Suprapubic skin (tissue), 4 donors: ENCODE results near the gene FEM1C.

Experiments
- EP300 ChIP-seq: sonication (generic); formaldehyde crosslinking; IDR thresholded peaks from one replicate; pipeline ENCODE4 v1.6.1; 2017; ENCODE audit warnings: antibody characterized with exemption
- POLR2A ChIP-seq, 2 donors: fragments of 450-650 bp; IDR thresholded peaks; one replicate each; pipeline ENCODE4 v1.6.1; 2017; ENCODE audit warnings: antibody characterized with exemption in 2 of 2, mild to moderate bottlenecking in 2 of 2, moderate library complexity in 2 of 2
- POLR2AphosphoS5 ChIP-seq, 3 donors: sonication (generic); formaldehyde crosslinking; IDR thresholded peaks; one replicate each; pipeline ENCODE4 v1.6.1; 2017; ENCODE audit warnings: antibody characterized with exemption in 3 of 3
- TF ChIP-seq, protein P1 (sequence below), 2 donors: fragments of 200-600 bp in 1 of 2; fragments of 450-650 bp in 1 of 2; sonication (generic) in 1 of 2; IDR thresholded peaks; one replicate each; pipeline ENCODE4 v1.5.1; 2016 to 2019; ENCODE audit warnings: antibody characterized with exemption in 2 of 2, mild to moderate bottlenecking in 1 of 2, moderate library complexity in 1 of 2

DNA sequence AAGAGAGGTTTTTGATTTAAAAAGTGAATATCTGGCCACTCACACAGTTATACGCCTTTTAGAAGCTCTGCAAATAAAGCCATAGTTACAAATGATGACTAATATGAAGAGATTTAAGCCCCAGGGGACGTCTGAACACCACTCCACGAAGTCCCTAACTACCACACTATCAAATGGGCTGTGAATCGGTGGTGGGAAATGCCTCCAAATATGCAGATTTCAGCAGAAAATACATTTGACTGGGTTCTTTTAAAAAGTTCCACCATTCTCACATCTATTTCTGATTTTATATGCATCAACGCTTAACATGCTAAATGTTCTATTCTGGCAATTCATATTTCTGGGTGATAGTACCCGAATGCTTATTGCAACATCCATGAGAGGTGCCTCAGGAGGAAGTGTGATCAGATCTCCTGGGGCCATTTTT lies 35.2 kb upstream of the FEM1C start:
- TF ChIP-seq POLR2A (IDR thresholded peaks at IDR 0.05) (no peak), POLR2AphosphoS5 (IDR thresholded peaks at IDR 0.05) (no peak), EP300 (no peak)
- TF ChIP-seq, protein P1, sequence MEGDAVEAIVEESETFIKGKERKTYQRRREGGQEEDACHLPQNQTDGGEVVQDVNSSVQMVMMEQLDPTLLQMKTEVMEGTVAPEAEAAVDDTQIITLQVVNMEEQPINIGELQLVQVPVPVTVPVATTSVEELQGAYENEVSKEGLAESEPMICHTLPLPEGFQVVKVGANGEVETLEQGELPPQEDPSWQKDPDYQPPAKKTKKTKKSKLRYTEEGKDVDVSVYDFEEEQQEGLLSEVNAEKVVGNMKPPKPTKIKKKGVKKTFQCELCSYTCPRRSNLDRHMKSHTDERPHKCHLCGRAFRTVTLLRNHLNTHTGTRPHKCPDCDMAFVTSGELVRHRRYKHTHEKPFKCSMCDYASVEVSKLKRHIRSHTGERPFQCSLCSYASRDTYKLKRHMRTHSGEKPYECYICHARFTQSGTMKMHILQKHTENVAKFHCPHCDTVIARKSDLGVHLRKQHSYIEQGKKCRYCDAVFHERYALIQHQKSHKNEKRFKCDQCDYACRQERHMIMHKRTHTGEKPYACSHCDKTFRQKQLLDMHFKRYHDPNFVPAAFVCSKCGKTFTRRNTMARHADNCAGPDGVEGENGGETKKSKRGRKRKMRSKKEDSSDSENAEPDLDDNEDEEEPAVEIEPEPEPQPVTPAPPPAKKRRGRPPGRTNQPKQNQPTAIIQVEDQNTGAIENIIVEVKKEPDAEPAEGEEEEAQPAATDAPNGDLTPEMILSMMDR (IDR thresholded peaks at IDR 0.05), result no peak
